CD4-positive, alpha-beta T cell (primary cell): ENCODE results near the gene CHD2. TPM values are rescaled to one million over a fixed set of nuclear protein-coding genes. Genes with fewer than 3 reads are reported as not detected.

Experiments used
- ATAC-seq: fragments of 200-7000 bp; cut with Tn5 transposase; one replicate; pipeline ENCODE4 v1.10.0; 2022; ENCODE audit warnings: mild to moderate bottlenecking; ENCODE audit not compliant: poor library complexity
- CTCF ChIA-PET: fragments of 350-600 bp; sonication (Branson Sonifier 250); formaldehyde crosslinking; loops from one replicate; lab custom pipeline; 2021; ENCODE audit warnings: antibody characterized with exemption, inconsistent platforms; lab: Charles Lee
- POLR2A ChIA-PET: fragments of 350-600 bp; sonication (Branson Sonifier 250); formaldehyde crosslinking; loops from one replicate; lab custom pipeline; 2021; ENCODE audit warnings: antibody characterized with exemption, inconsistent platforms; lab: Charles Lee
- DNase-seq, 14 experiments: peaks; one replicate each; pipeline ENCODE4 v3.0.0-alpha.2; 2013 to 2020; ENCODE audit warnings: mixed read lengths in 2 of 14
- H3K27ac ChIP-seq, 2 donors: one replicate each; pipeline versions ENCODE4 v1.5.1 to v1.7.0; 2013; ENCODE audit warnings: low read length in 2 of 2, low read depth in 1 of 2, mild to moderate bottlenecking in 1 of 2
- H3K27me3 ChIP-seq, 2 experiments: 1 replicate in 1 of 2; 2 replicates in 1 of 2; pipeline versions ENCODE4 v1.6.1 to v1.7.0; 2013; ENCODE audit warnings: low read length in 2 of 2, control low read depth in 1 of 2, mild to moderate bottlenecking in 1 of 2, moderate library complexity in 1 of 2; ENCODE audit not compliant: insufficient read depth in 2 of 2, control insufficient read depth in 1 of 2
- H3K36me3 ChIP-seq: one replicate; pipeline ENCODE4 v1.6.1; 2013; ENCODE audit warnings: low read length, control low read depth; ENCODE audit not compliant: insufficient read depth
- H3K4me1 ChIP-seq: one replicate; pipeline ENCODE4 v1.6.1; 2013; ENCODE audit warnings: low read length, control low read depth; ENCODE audit not compliant: insufficient read depth
- H3K4me3 ChIP-seq: one replicate; pipeline ENCODE4 v1.5.1; 2013; ENCODE audit warnings: mild to moderate bottlenecking, low read length, moderate library complexity
- H3K9me3 ChIP-seq, 2 experiments: 1 replicate in 1 of 2; 2 replicates in 1 of 2; pipeline versions ENCODE4 v1.6.1 to v1.7.0; 2013; ENCODE audit warnings: low read length in 2 of 2, mild to moderate bottlenecking in 2 of 2, control low read depth in 1 of 2, moderate library complexity in 1 of 2; ENCODE audit not compliant: control insufficient read depth in 1 of 2, insufficient read depth in 1 of 2
- H3K27ac Mint-ChIP-seq: one replicate; pipeline ENCODE4 v1.8.0; 2020; ENCODE audit warnings: mixed read lengths
- H3K27me3 Mint-ChIP-seq: one replicate; pipeline ENCODE4 v1.8.0; 2021; ENCODE audit warnings: mixed read lengths
- H3K36me3 Mint-ChIP-seq: one replicate; pipeline ENCODE4 v1.8.0; 2021; ENCODE audit warnings: low read depth, mixed read lengths
- H3K4me1 Mint-ChIP-seq: one replicate; pipeline ENCODE4 v1.8.0; 2021; ENCODE audit warnings: low read depth, mixed read lengths
- H3K4me3 Mint-ChIP-seq: one replicate; pipeline ENCODE4 v1.8.0; 2020; ENCODE audit warnings: mild to moderate bottlenecking, mixed read lengths
- H3K9me3 Mint-ChIP-seq: one replicate; pipeline ENCODE4 v1.8.0; 2020; ENCODE audit warnings: mixed read lengths
- CTCF ChIP-seq: fragments of 200-600 bp; IDR thresholded peaks from one replicate; pipeline ENCODE4 v1.8.0; 2022; ENCODE audit warnings: antibody characterized with exemption, mild to moderate bottlenecking
- intact Hi-C, 2 experiments: fragments of 100-400 bp; cut with DNase I in 1 of 2; cut with micrococcal nuclease in 1 of 2; formaldehyde crosslinking; loops; one replicate each; pipeline versions ENCODE4 v1.15.1 to v1.9.0; 2023 to 2025; cut with DNase I, micrococcal nuclease
- total RNA-seq, 174 experiments: library from RNA in 2 of 174; stranded (reverse) in 2 of 174; gene quantifications; one replicate each; pipeline ENCODE4 v1.2.3 and lab custom pipeline; 2021 to 2026

CHD2 gene
- total RNA-seq, 2 experiments from 2014 or later, result 615 to 660 TPM

GRCh38 chr15:92968926-92969651, 69.0 kb downstream of the CHD2 start:
- no peak overlapping the region for H3K4me3 ChIP-seq
- Mint-ChIP-seq H3K36me3 (peaks cover 96% of the 10 kb centered on the region), H3K4me3 (no peak overlapping the region), H3K4me1 (peaks cover 53% of the 10 kb centered on the region), H3K27ac (peak overlapping the region; percentile 37), H3K9me3 (no peaks in the 10 kb centered on the region), H3K27me3 (no peaks in the 10 kb centered on the region)
- ChIA-PET CTCF (interaction anchor here (0.9 to 1.6 kb wide), 2 partner anchors 15 to 30 kb away, joined by 4 to 8 read pairs; no protein-coding TSS in a partner anchor), POLR2A (interaction anchor here (1.1 kb wide), 1 partner anchor 11 kb away, joined by 4 read pairs; no protein-coding TSS in a partner anchor)
- no peaks in the 10 kb centered on the region for H3K9me3 ChIP-seq
- no peak overlapping the region for H3K27ac ChIP-seq
- H3K27me3 ChIP-seq, result no peaks in the 10 kb centered on the region
- H3K36me3 ChIP-seq, result peaks cover 90% of the 10 kb centered on the region
- H3K4me1 ChIP-seq, result peaks cover 3% of the 10 kb centered on the region
- intact Hi-C loops, result loop anchor here in 1 of 2 experiments (5.0 kb wide), 1 partner anchor 42 kb away; no protein-coding TSS in a partner anchor
- TF ChIP-seq CTCF, result no peak
- DNase-seq (peak in 2 of 14 experiments; percentile 23 to 26), ATAC-seq (peak; percentile 41)

GRCh38 chr15:92970656-92971055, 70.5 kb downstream of the CHD2 start:
- Mint-ChIP-seq H3K27me3 (no peaks in the 10 kb centered on the region), H3K4me3 (no peak overlapping the region), H3K9me3 (no peaks in the 10 kb centered on the region), H3K36me3 (peaks cover 96% of the 10 kb centered on the region), H3K27ac (peak overlapping the region; percentile 68), H3K4me1 (peaks cover 54% of the 10 kb centered on the region)
- no peak for TF ChIP-seq CTCF
- H3K27me3 ChIP-seq, result no peaks in the 10 kb centered on the region
- no peak overlapping the region for H3K4me3 ChIP-seq
- ATAC-seq (no peak), DNase-seq (no peak)
- CTCF ChIA-PET, result interaction anchor here (0.8 to 1.6 kb wide), 2 partner anchors 17 to 162 kb away, joined by 3 to 8 read pairs; no protein-coding TSS in a partner anchor
- peaks cover 3% of the 10 kb centered on the region for H3K4me1 ChIP-seq
- H3K27ac ChIP-seq, result no peak overlapping the region
- POLR2A ChIA-PET, result no interaction called here
- intact Hi-C loops, result loop anchor here in 1 of 2 experiments (1.0 kb wide), 1 partner anchor 9 kb away; no protein-coding TSS in a partner anchor
- H3K36me3 ChIP-seq, result peaks cover 93% of the 10 kb centered on the region
- H3K9me3 ChIP-seq, result no peaks in the 10 kb centered on the region

GRCh38 chr15:92971081-92971480, 71.0 kb downstream of the CHD2 start:
- Mint-ChIP-seq H3K27me3 (no peaks in the 10 kb centered on the region), H3K4me1 (peaks cover 54% of the 10 kb centered on the region)

More at GRCh38 chr15:92971081-92971480, 71.0 kb downstream of the CHD2 start:
- no peak for DNase-seq
- CTCF ChIA-PET, result interaction anchor here (1.6 kb wide), 1 partner anchor 17 kb away, joined by 8 read pairs; no protein-coding TSS in a partner anchor
- intact Hi-C loops, result no loop called here
- Histone ChIP-seq H3K36me3 (peaks cover 94% of the 10 kb centered on the region), H3K9me3 (no peaks in the 10 kb centered on the region), H3K4me1 (peaks cover 3% of the 10 kb centered on the region), H3K27ac (no peak overlapping the region), H3K4me3 (no peak overlapping the region), H3K27me3 (no peaks in the 10 kb centered on the region)
- POLR2A ChIA-PET, result no interaction called here
- no peak overlapping the region for H3K4me3 Mint-ChIP-seq
- peak overlapping the region; percentile 68 for H3K27ac Mint-ChIP-seq
- no peaks in the 10 kb centered on the region for H3K9me3 Mint-ChIP-seq
- ATAC-seq, result no peak
- H3K36me3 Mint-ChIP-seq, result peaks cover 98% of the 10 kb centered on the region
- TF ChIP-seq CTCF, result no peak
